HL-60/S4 treated with retinoic acid at 250 ng/mL for 4 days and 3 days (cell line): Measurements from ENCODE around the gene RAD9A.
"Not testable (repeated sequence)": the region's sequence is repeated elsewhere in the genome, so short reads cannot be mapped to it uniquely, and the experiment has no call there.

Source experiments
- in situ Hi-C: fragments of 300-500 bp; cut with MboI; formaldehyde crosslinking; loops from 2 replicates; pipeline ENCODE4 v1.7.0; 2022; ENCODE audit warnings: low sequenced_read_pairs

RAD9A gene

GRCh38 chr11:67393990-67394389, 2.2 kb downstream of the RAD9A start:
- in situ Hi-C loops = no loop called here

- in situ Hi-C loops = no loop called here
These were observed 3.9 kb downstream of the RAD9A start for GRCh38 chr11:67395555-67396258.

GRCh38 chr11:67396259-67396581, 4.4 kb downstream of the RAD9A start:
- in situ Hi-C loops = no loop called here

GRCh38 chr11:67396587-67397389, 5.0 kb downstream of the RAD9A start:
- in situ Hi-C loops = no loop called here

GRCh38 chr11:67397536-67397935, 5.8 kb downstream of the RAD9A start:
- in situ Hi-C loops = no loop called here

GRCh38 chr11:67397986-67398660, 6.3 kb downstream of the RAD9A start:
- in situ Hi-C loops = no loop called here

- in situ Hi-C loops = no loop called here
These were observed 7.1 kb downstream of the RAD9A start for GRCh38 chr11:67398661-67399563.

GRCh38 chr11:67400251-67400941, 8.6 kb downstream of the RAD9A start:
- in situ Hi-C loops = no loop called here

- in situ Hi-C loops = no loop called here
These were observed 9.2 kb downstream of the RAD9A start for GRCh38 chr11:67400942-67401494.

GRCh38 chr11:67401495-67402191, 9.9 kb downstream of the RAD9A start, which contains the start of gene PPP1CA:
Gene PPP1CA, minus strand, starts transcription at chr11:67401858. Its CDS starts 76 bp downstream, at chr11:67401782.
- in situ Hi-C loops = no loop called here

- in situ Hi-C loops = not testable (repeated sequence)
These were observed 10.5 kb downstream of the RAD9A start for GRCh38 chr11:67402192-67402839.

- in situ Hi-C loops = not testable (repeated sequence)
These were observed 11.3 kb downstream of the RAD9A start for GRCh38 chr11:67403085-67403484.

- in situ Hi-C loops = no loop called here
These were observed 12.9 kb downstream of the RAD9A start for GRCh38 chr11:67404515-67405195.

- in situ Hi-C loops = no loop called here
These were observed 13.4 kb downstream of the RAD9A start for GRCh38 chr11:67405196-67405567.

GRCh38 chr11:67405688-67406339, 14.0 kb downstream of the RAD9A start:
- in situ Hi-C loops = no loop called here

GRCh38 chr11:67406420-67406968, 14.7 kb downstream of the RAD9A start:
- in situ Hi-C loops = no loop called here

- in situ Hi-C loops = no loop called here
These were observed 15.3 kb downstream of the RAD9A start for GRCh38 chr11:67406969-67407687.
